GM18907 (cell line): ENCODE data around the gene PDE4DIP.
"Not testable (repeated sequence)": the region's sequence is repeated elsewhere in the genome, so short reads cannot be mapped to it uniquely, and the experiment has no call there.

Source experiments
- ATAC-seq: cut with Tn5 transposase; IDR thresholded peaks from one replicate; pipeline ENCODE4 v1.9.1; 2021; ENCODE audit warnings: mild to moderate bottlenecking, moderate library complexity; ENCODE audit not compliant: unreplicated experiment

Gene PDE4DIP

DNA sequence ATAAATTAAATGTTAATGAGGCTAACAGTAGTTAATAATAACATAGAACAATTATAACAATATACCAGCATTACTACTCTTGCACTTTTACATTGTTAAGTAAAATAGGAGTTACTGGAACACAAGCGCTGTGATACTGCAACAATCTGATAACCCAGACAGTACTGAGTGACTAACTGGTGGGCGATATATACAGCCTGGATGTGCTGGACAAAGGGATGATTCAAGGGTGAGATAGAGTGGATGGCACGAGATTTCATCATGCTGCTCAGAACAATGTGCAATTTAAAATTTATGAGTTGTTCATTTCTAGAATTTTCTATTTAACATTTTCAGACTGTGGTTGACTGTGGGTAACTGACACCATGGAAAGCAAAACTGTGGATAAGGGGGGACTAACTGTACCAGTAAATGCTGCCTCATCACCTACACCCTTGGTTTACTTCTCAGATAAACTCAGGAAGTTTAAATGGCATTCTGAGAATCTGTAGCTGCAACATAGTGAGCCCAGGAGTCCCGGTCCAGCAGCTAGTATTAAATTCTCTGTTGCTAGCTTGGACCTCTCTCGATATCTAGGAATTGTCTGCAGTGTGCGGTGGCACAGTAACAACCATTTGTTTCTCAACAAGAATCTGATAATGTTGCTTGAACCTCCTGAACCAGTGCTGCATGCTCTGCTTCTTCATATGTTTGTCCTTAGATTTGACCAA lies 24.9 kb downstream of the PDE4DIP start:
- ATAC-seq: not testable (repeated sequence)

DNA sequence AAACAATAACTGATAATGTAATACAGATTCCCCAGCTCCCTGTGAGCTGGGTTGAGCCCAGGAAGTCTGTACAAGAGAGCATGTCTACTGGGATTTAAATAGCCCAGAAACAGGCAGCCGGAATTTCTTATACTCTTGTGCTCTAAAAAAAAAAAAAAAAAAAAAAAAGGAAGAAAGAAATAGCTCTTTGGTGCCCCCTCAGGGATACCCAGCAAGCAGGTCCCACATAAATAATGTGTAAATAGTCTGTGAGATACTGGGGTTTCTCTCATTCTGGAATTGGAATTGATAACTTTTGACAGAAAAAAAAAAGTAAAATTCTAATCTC lies 25.4 kb downstream of the PDE4DIP start:
- not testable (repeated sequence) for ATAC-seq

DNA sequence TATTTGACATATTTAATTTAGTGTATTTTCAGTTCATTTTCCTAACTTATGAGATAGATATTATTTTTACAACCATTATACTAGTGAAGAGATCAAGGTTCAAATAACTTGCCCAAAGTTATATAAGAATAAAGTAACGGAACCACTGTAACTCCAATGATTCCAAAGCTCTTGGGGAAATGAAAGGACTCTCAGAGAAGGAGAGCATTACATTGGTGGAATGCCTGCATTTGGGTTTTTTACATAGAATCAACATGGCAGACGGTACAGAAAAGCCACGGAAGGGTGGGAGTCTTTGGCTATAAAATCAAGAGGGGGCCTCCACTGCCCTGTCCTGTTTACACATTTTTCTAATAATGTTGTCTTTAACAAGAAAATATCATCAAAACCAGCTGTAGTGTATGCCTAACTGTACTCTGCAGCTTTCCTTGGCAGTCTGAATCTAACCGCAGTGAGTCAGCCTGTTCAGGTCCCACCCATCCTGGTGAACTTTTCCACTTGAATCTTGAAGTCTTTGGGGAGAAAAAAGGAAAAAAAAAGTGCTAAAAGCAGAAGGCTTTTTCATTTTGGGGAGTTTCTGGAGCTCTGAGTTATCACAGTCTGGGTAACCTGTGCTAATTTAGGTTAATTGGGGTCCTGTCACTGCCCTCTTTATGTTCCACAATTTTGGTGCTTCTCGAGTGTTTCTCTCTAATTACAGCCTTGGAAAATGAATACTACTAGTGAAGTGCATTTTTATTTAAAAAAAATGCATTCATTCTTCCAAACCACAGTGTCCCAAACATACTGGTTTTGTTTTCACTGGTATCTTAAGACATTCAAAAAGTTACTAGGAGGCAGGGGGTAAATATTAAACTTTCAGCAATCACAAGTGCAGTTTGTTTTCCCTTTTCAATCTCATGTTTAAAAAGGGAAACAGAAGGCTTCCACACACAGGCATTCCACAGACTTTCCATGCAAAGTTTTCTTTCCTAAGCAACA lies 30.5 kb downstream of the PDE4DIP start:
- ATAC-seq: not testable (repeated sequence)

DNA sequence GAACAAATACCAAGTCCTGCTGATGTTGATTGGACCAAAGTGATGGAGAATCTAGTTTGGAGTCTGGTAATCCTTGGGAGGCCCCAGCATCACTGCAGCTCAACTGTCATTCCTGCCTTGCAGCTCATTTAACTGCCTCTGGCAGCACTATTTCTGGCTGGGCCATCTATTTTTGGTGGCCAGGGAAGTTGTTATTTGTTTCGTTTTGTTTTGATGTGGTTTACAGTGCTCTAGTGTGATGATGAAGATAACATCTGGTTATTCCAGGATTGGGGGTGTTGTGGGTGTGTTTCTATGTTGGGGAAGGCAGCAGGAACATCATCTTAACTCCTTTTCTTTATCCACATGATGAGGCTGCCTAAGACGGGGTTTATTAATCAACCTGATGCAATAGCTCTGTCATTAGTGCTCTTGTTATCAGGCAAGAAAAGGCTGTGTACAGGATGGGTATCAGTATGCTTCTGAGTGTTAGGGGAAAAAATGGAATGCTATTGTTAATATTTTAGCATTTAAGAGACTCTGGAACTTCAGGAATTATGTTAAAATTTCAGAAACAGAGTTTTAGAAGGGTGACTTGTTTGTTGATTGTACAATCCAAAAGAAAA lies 35.7 kb downstream of the PDE4DIP start:
- not testable (repeated sequence) for ATAC-seq

DNA sequence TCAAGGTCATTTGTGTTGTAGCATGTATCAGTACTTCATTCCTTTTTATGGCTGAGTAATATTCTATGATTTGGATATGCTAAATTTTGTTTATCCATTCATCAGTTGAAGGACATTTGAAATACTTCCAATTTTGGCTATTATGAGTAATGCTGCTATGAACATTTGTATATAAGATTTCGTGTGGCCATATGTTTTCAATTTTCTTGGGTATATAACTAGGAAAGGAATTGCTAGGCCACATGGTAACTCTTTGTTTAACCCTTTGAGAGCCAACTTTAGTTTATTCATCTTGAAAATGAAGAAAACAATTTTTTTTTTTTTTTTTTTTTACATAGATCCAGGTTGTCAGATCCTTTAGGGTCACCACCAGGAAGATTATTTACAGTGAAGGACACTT lies 37.0 kb downstream of the PDE4DIP start:
- not testable (repeated sequence) for ATAC-seq

DNA sequence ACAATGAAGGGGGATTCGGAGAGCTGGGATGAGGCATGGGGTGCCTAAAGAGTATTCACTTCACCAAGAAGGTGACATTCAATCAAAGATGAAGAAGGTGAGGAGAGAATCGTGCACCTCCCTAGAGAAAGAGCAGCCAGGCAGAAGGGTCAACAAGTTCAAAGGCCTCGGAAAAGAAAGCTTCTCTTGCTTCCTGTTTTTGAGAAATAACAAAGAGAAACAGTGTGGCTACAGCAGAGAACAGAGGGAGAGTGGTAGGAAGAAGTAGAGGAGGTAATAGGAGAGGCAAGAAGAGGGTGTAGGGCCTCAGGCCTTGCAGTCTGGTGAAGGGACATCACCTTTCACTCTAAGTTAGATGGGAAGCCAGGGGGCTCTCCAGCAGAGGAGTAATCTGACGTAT lies 41.0 kb downstream of the PDE4DIP start:
- ATAC-seq: not testable (repeated sequence)

DNA sequence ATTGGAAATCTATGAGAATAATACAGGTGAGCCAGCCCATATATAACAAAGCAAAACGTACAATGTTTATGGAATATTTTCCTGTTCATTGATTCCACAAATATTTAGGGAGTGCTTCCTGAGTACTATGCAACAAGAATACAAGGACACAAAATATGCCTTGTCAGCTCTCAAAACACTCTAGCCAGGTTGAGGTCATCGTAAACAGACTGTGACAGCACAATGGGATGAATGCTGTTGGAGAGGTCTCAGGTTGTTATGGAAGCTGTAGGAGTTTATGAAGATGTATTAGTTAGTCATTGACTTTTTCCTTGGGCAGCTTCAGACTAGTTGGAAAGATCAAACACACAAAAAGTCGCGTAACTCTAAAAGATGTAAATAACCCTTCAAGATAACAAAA lies 42.1 kb downstream of the PDE4DIP start:
- ATAC-seq: not testable (repeated sequence)

DNA sequence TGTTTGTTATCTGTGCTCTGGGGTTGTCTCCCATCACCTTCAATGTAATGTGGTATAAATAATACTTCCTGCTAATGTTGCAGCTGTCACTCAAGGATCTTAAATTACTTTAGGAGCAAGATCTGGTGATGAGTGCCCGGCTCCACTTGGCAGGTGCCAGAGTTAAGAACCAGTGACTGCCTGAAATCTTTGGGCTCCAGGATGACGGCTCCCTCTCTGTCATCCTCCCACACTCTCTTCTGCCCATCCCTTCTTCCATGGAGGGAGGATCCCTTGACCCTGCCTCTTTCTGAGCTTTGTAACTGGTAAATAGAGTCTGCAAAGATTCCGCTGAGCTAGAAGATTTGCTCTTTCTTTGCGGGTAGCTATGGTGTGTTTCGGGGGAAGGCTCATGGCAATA lies 44.4 kb downstream of the PDE4DIP start:
- not testable (repeated sequence) for ATAC-seq

DNA sequence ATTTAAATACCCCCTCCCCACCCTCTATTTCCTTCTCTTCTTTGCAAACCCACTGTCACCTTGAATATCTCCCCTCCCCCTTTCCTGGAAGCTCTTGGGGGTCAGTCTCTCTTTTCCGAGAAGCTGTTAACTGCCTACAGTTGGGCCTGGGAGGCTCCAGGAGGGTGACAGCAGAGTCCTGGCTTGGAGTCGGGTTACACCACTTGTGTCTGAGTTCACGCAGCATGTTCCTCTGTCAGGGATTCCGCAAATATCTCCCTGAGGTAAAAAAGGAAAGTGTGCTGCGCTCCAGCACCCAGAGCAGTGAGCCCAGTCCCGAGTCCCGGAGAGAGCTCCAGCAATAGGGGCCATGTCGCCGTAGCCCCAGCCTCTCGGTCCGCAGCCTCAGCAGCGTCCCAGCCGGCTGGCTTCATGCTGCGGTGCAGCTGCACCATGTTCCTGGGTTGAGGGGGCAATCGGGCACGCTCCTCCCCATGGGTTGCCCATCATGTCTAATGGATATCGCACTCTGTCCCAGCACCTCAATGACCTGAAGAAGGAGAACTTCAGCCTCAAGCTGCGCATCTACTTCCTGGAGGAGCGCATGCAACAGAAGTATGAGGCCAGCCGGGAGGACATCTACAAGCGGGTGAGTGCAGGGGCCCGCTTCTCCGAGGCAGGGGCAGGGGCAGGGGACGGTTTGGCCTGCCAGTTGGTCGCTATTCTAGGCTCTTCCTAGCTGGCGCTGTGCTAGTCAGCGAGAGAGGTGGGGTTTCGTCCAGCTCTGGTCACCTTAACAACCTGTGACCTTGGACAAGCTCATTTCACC lies 45.2 kb downstream of the PDE4DIP start:
- not testable (repeated sequence) for ATAC-seq

DNA sequence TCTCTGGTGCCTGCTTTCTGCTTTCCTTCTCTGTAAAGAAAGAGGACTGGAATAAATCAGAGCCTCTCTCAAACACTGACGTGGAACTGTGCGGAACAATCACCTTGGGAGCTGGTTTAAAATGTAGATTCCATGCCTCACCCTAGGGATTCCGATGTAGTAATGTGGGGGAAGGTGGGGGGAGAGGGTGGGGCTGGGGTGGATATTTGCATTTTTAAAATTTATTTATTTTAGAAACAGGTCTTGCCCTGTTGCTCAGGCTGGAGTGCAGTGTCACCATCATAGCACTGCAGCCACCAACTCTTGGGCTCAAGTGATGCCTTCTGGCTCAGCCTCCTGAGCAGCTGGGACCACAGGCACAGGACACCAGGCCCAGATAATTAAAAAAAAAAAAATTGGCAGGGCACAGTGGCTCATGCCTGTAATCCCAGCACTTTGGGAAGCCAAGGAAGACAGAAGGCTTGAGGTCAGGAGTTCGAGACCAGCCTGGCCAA lies 45.9 kb downstream of the PDE4DIP start:
- ATAC-seq: not testable (repeated sequence)

DNA sequence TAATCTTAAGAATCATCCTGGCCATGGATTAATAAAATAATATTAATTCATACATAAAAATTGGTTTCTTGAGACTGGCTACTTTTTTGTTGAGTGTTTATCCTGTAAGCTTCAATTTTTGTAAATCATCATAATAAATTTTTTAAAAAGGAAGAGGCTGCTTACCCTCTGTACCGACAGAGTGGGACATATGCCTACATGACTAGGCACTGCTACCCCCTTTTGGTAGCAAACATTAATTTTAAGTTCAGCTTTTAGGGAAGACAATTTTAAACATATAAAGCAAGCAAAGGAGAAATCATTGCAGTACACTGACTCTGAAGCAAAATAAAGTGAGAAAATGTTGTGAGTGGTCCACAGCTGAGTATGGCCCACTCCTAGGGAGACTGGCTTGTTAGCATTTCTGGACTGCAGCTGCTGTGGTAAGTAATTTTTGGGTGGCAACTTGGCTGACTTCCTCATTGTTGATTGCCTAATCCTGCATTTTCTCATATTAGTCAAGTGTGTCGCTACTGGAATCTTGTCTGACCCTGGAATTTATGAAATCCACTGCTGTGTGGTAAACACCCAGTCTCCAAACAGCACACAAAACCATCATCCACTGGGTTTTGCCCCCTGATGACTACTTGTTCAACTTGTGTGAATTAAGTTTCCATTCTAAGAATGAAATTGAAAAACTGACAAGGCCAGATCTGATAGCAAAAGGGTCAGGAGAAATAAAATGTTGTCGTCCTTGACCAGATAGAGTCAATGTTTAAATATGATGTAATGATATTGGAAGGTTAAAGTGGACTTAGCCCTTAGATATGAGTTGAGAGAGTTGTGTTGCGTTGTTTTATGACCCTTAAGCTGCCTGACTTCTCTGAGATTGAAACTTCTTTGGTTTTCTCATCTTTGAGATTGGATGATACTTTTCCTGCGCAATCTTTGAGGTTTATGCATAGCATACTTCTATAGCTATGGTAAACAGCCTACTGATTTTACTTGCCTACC lies 50.4 kb downstream of the PDE4DIP start:
- not testable (repeated sequence) for ATAC-seq

DNA sequence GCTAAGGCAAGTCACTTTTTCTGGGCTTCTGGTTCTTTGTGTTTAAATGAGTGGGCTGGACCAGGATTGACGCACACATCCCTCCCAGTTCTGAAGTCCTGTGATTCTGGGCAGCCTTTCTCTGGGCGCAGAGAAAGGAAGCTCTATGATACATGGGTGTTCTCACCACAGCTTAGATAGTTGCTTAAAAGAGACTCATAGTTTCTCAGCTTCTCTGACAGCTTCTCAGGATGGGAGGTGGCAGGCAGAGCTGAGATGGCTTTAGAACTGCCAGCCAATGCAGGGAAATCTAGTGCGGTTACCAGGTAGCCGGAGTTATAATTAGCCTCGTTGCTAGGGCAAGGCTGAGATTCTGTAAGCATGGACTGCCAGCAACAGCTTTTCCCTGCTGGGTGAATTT lies 55.8 kb downstream of the PDE4DIP start:
- not testable (repeated sequence) for ATAC-seq

DNA sequence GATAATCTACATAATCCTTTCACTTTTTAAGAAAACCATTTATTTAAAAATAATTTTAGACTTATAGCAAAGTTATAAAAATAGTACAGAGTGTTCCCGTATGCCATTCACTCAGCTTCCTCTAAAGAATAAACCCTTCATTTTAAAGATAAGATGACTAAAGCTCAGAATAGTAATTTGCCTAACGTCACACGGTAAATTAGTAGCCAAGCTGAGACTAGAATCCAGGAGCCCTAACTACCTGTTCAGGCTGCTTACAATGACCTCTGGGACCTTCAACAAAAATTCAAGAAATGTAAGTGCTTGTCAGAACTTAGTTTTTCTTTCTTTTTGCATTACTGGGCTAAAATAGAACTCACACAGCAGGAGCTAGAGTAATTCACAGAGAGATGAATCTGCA lies 56.5 kb downstream of the PDE4DIP start:
- not testable (repeated sequence) for ATAC-seq

DNA sequence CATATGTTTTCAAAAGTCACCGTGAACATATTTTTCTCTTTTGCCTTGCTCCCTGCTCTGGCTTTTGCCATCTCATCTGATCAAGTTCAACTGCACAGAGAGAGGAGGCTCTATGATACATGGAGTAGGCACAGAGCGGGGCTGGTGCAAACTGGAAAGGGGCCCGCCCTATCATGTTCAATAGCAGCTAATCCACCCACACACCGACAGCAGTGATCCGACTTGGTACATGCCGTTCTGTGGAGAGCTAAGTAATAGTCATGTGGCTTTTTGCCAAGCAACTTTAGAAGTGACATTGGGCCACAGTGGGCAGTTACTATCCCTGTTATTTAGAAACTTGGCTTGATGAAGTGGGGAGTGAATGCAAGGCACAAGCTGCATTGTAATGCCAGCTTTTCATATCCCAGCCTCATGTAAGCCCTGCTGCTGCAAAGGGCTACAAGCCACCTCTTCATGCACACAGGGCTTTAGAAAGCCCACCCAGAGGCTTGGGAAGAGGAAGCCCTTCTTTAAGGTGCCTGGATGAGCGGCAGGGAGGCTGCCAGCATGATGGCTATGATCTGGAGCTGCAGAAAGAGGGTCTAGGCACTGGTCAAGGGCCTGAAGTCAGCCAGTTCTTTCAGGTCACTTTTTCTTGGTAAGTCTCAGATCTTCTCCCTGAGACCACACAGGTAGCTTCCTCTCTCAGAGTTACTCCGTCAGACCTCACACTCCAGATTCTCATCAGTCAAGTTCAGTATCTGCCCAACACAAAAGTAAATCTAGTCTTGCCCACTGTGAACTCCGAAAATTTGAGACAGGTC lies 57.1 kb downstream of the PDE4DIP start:
- ATAC-seq: not testable (repeated sequence)

DNA sequence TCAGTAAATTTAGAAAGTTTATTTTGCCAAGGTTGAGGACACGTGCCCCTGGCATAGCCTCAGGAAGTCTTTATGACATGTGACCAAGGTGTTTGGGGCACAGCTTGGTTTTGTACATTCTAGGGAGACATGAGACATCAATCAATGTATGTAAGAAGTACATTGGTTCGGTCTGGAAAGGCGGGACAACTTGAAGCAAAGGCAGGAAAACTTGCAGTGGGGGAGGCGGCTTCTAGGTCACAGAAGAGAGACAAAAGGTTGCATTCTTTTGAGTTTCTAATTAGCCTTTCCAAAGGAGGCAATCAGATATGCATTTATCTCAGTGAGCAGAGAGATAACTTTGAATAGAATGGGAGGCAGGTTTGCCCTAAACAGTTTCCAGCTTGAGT lies 57.7 kb downstream of the PDE4DIP start:
- not testable (repeated sequence) for ATAC-seq

DNA sequence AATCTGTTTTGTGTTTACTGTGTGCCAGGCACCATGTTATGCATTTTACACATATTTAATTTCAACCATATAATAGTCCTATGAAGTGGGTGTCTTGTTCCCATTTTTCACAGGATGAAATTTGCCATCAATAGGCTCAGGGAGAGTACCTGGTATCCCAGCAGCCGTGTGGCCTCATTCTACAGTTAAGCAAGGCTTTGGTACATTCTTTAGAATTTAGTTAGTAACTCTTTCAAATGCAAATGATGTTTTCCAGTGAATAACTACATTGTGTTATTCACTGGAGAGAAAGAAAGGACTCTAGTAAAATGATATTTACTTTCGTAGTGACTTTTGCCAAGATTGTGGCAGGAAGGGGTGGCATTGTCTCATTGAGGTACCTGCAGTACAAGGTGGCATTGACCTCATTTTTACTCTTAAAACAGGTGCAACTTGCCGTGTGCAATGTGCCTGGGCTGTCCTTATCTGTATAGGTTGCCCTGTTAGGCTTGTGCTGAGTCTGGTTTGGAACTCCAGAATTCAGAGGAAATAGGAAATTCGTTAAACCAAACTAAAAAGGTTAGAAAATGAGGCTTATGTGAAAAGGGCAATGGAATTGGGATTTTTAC lies 65.1 kb downstream of the PDE4DIP start:
- ATAC-seq: not testable (repeated sequence)

DNA sequence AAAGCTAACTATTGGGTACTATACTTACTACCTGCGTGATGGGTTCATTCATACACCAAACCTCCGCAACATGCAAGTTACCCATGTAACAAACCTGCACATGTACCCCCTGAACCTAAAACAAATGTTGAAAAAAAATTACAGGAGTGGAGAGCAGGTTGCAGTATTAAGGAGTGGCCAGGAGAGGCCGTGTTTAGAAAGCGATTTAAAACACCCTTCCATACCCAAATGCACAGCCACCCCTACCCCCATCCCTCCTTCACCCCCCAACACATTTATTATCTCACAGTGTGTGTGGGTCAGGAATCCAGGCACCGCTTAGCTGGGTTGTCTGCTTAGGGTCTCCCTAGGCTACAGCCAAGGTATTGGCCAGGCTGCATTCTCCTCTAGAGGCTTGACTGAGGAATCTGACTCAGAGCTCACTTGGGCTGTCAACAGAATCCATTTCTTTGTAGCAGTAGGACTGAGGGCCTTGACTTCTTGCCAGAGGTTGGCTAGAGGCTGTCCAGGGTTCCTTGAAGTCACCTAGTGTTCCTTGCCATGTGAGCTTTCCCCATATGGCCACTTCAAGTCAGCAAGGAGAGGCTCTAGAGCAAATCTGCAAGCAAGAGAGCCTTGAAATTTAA lies 67.2 kb downstream of the PDE4DIP start:
- ATAC-seq: not testable (repeated sequence)

DNA sequence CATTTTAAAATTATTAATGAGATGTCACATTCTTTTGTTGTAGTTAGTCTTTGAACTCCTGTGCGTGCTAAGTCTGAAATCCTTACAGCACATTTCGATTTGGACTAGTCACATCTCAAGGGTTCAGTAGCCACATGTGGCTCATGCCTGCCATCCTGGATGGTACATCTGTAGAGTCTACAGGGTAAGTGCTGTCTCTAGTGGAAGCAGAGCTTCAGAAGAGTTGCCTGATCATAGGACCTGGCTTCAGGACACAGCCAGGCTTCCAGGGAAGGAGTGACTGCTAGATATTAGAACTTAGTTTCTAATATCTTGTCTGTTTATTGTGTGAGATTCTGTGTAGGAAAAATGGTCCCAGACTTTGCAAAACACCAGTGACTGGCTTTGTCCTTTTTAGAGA lies 72.0 kb downstream of the PDE4DIP start:
- ATAC-seq: not testable (repeated sequence)
